Ectodermal cell (in vitro differentiated cells): ENCODE data around the gene MED15.

Experiments used
- H3K27ac ChIP-seq: 2 replicates; pipeline ENCODE4 v1.7.0; 2013; ENCODE audit warnings: mild to moderate bottlenecking, low read depth, low read length; ENCODE audit not compliant: insufficient read depth, poor library complexity, severe bottlenecking
- H3K27me3 ChIP-seq: 2 replicates; pipeline ENCODE4 v1.7.0; 2013; ENCODE audit warnings: mild to moderate bottlenecking, low read length; ENCODE audit not compliant: insufficient read depth, control insufficient read depth, poor library complexity, severe bottlenecking
- H3K36me3 ChIP-seq: one replicate; pipeline ENCODE4 v1.7.0; 2013; ENCODE audit warnings: low read length; ENCODE audit not compliant: control insufficient read depth, insufficient read depth
- H3K4me1 ChIP-seq: one replicate; pipeline ENCODE4 v1.7.0; 2013; ENCODE audit warnings: low read length; ENCODE audit not compliant: control insufficient read depth, insufficient read depth
- H3K4me3 ChIP-seq: 2 replicates; pipeline ENCODE4 v1.7.0; 2013; ENCODE audit warnings: low read depth, low read length, control low read depth; ENCODE audit not compliant: insufficient read depth
- H3K9me3 ChIP-seq: 2 replicates; pipeline ENCODE4 v1.7.0; 2013; ENCODE audit warnings: mild to moderate bottlenecking, low read length, moderate library complexity; ENCODE audit not compliant: control insufficient read depth
- WGBS, 2 experiments: methylation state at CpG; one replicate each; pipeline ENCODE4 v1.1.7; 2013; ENCODE audit warnings: missing lambda C conversion rate in 2 of 2; 5-methylcytosine and 5-hydroxymethylcytosine counted together

Gene MED15

DNA sequence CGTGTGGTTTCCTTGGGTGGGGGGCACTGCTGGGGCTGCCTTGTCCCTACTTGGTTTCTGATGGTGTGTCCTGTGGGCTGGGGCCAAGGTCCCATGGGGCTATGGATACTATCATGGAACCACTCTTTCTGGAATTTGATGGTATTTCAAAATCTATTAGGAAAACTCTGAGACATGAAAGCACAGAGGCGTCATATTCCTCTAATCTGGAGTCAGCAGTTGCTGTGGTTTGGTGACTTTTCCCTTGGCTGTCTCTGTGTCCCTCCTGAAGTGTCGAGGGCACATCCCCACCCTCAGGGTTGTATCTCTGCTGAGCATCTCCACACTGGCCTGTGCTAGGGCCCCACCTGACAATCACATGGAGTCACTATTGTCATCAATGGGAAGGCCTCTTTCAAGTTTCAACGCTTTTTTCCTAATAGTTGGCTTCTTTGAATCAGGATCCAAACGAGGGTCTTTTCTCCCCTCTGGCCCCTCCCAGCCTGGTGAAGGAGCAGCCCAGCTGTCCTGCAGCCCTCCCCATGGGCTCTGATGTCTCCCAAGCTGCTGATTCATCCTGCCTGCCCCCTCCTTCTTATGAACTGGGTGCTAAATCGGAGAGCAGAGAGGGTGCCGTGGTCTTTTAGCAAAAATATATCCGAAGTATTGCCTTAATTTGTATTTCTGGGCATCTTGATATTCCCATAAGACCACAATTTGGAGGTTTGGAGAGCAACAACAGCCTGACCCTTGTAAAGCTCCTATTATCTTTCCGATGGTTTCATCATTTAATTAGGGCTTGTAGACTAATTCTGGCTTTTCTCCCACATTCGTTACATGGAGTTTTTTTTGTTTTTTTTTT, 38.5 kb downstream of the MED15 start:
- Histone ChIP-seq H3K4me3 (no peak overlapping the region), H3K27ac (no peak overlapping the region), H3K4me1 (peaks cover 29% of the 10 kb centered on the region), H3K27me3 (no peaks in the 10 kb centered on the region), H3K9me3 (no peaks in the 10 kb centered on the region), H3K36me3 (peaks cover 3% of the 10 kb centered on the region)
- WGBS, 2 experiments: 86% methylated on average over 10 of the region's 10 CpGs

DNA sequence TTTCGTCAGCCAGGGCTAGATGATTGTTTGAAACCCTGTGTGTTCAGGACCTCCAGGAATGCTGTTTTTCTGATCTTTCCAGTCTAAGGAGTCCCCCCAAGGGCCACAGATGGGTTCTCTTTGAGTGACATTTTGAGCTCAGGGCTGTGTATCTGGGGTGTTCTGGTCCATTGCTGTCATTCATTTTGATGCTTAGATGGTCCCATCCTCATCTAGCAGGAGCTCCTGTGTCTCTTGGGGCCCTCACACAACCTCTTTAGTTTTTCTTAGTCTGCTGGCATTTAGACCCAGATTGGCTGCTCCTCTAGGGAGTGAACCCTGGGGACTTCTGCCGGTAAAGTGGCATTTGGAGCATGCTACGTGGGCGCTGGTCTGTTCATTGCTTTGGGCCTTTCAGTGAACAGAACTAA, 39.1 kb downstream of the MED15 start:
- Histone ChIP-seq H3K4me1 (peaks cover 36% of the 10 kb centered on the region), H3K27ac (no peak overlapping the region), H3K36me3 (peaks cover 3% of the 10 kb centered on the region), H3K9me3 (no peaks in the 10 kb centered on the region), H3K4me3 (no peak overlapping the region), H3K27me3 (no peaks in the 10 kb centered on the region)
- 82 to 95% methylated on average over 4 of the region's 4 CpGs for WGBS, 2 experiments

DNA sequence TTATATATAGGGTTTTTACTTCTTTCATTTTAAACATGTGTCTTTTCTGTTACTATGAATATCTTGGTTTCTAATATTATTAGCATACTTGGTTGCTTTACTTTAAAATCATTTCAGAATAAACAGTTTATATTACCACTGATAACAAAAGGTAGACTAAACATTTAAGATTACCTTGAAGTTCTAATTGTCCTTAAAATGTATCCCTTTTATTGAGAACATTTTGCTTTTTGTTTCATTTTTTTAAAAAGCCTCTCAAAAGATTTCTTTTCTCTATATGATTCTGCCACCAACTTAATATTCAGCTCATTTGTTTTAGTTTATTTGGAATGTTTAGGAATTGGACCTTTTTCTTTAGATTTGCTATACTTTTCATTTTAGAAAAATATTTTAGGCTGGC, 39.6 kb downstream of the MED15 start:
- Histone ChIP-seq H3K27me3 (no peaks in the 10 kb centered on the region), H3K36me3 (peaks cover 7% of the 10 kb centered on the region), H3K9me3 (no peaks in the 10 kb centered on the region), H3K27ac (no peak overlapping the region), H3K4me3 (no peak overlapping the region), H3K4me1 (peaks cover 36% of the 10 kb centered on the region)

DNA sequence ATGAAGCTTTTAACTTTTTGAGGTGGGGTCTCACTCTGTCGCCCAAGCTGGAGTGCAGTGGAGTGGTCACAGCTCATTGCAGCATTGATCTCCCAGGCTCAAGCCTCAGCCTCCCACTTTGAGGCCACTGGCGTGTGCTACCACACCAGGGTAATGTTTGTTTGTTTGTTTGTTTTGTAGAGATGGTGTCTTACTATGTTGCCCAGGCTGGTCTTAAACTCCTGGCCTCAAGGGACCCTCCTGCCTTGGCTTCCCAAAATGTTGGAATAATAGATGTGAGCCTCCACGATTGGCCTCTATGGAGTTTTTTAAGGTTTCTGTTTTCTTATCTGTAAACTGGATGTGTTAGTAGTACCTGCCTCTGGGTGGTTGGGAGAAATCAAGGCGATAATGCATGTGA, 41.4 kb downstream of the MED15 start:
- no peaks in the 10 kb centered on the region for H3K27me3 ChIP-seq
- H3K36me3 ChIP-seq: peaks cover 16% of the 10 kb centered on the region
- WGBS, 2 experiments: 93 to 94% methylated on average over 4 of the region's 4 CpGs
- H3K9me3 ChIP-seq: no peaks in the 10 kb centered on the region
- no peak overlapping the region for H3K4me3 ChIP-seq
- H3K4me1 ChIP-seq: peaks cover 36% of the 10 kb centered on the region
- no peak overlapping the region for H3K27ac ChIP-seq

DNA sequence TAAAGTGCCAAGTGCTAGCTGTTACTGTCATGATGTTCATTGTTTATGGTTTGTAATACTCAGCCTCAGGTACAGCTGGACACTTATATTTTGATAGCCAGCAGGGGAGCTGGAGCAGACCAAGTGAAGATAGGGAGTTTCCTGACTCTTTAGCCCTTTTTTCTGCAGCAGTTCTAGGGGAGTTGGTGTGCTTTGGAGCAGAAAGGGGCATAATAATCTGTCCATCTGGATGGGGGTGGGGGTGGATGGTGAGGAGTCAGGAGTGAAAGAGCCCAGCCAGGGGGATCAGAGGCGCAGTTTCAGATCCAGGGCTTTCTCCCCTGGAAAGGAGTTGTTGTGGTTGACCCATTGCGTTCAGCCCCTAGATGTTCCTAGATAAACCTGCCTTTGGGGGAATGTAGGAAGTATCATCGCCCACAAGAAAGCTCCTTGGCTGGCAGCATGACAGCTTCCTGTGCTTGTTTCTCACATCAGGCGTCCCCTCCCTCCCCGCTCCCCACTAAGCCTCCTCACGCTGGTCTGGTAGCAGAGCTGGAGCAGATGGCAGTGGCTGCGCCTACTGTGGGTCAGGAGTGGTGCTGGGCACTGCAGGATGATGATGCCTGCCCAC, 41.9 kb downstream of the MED15 start:
- Histone ChIP-seq H3K4me3 (no peak overlapping the region), H3K4me1 (peaks cover 36% of the 10 kb centered on the region), H3K36me3 (peaks cover 13% of the 10 kb centered on the region), H3K27me3 (no peaks in the 10 kb centered on the region), H3K9me3 (no peaks in the 10 kb centered on the region), H3K27ac (no peak overlapping the region)
- 86 to 92% methylated on average over 7 of the region's 7 CpGs for WGBS, 2 experiments

DNA sequence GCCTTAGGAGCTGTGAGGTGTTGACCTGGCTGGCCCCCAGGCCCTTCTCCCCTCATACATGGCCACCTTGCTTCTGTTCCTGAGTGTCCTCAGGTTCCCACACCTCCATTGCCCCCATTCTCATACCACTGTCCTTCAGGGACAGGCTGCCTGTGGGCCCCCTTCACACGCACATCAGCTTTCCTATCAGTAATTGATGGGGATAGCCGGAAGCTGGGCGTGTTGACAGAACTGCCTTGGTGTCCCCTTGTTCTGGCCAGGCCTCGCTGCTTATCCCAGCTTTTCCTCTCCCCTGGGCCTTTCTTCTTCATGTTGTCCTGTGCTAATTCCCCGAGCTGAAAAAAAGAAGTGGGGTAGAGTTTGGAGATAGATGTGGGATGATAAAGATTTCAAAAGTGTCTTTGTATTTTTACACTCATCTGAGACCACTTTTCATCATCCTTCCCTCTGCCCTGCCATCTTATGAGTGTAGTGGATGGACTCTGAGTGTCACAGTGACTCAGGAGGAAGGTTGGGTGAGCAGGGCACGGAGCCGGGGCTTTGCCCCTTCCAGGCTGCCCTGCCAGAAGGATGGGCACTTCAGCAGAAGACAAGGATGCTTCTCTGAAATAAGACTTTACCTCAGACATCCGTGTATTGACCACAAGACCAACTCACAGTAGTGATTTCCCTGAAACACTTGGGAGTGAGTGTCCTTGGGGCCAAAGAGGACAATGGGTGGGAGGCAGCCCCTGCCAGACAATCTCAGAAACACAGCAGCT, 42.8 kb downstream of the MED15 start:
- H3K36me3 ChIP-seq: peaks cover 13% of the 10 kb centered on the region
- no peaks in the 10 kb centered on the region for H3K27me3 ChIP-seq
- peak overlapping the region; percentile 88 for H3K27ac ChIP-seq
- no peaks in the 10 kb centered on the region for H3K9me3 ChIP-seq
- H3K4me1 ChIP-seq: peaks cover 36% of the 10 kb centered on the region
- WGBS, 2 experiments: 89 to 94% methylated on average over 7 of the region's 8 CpGs
- no peak overlapping the region for H3K4me3 ChIP-seq

DNA sequence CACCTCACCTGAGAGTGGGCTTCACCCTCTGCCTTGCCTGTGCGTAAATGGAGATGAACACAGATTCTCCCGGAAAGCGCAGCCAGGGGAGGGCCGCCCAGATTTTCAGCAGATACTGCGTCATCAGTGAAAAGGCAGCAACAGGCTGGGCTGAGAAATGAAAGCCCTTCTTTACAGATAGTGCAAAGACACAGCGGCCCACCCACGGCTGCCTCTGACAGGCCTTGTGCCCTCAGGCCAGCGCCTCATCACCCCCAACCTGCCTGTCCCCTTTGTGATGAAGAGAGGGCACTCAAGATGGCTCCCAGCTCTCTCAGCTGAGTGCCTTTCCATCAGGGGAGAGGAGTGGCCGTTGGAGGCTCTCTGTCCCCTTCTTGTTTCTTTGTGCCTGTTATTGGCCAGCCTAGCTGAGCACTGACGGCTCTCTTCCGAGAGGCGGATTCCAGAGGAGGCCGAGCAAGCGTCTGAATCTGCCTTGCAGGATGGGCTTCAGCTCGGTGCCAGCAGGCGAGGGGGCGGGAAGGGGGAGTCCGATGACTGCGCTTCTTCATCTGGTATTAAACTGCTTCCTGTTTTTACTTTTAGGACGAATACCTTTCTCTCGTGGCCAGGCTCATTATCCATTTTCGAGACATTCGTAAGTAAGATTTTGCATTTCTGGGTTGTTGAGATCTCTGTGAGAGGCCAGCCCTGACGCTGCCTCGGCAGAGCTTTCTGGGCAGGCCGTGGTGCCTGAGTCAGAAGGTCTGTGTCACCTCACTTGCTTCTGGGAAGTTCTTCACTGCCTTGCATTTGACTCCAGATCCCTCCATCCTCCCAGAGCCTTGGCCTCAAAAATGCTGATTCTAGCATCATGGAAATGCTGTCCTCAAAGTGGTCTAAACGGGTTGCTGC, 43.7 kb downstream of the MED15 start:
- Histone ChIP-seq H3K36me3 (peaks cover 13% of the 10 kb centered on the region), H3K27me3 (no peaks in the 10 kb centered on the region), H3K9me3 (no peaks in the 10 kb centered on the region), H3K4me3 (no peak overlapping the region), H3K4me1 (peaks cover 31% of the 10 kb centered on the region), H3K27ac (peak overlapping the region; percentile 88)
- 74 to 77% methylated on average over 27 of the region's 27 CpGs for WGBS, 2 experiments

DNA sequence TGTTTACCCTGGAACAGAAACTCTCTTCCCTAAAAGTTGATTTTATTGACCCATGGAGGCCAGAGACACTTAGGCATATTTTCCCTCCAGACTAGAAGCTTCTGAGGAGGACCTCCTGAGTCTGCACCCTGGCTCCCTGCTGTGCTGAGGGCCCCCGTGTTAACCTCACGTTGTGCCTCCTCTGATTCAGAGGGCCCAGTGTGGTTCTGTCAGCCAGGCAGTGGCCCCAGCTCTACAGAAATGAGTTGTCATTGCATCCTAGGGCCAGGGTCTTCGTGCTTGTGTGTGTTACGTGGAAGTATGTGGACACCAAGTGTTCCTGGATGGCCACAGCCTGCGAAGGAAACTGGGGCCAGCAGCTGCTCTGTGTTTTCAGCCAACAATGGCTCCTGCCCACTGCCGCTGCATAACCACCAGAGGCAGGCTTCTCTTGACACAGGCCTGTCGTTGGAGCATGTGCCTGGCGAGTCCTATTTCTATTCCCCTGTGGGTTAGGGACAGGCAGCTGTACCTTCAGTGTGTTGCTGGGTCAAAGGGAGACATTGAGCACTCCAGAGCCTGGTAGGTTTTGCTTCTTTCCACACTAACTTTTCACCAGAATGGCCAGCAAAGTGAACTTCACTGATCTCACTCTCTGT, 44.5 kb downstream of the MED15 start:
- Histone ChIP-seq H3K36me3 (peaks cover 13% of the 10 kb centered on the region), H3K27ac (no peak overlapping the region), H3K4me1 (peaks cover 28% of the 10 kb centered on the region), H3K27me3 (no peaks in the 10 kb centered on the region), H3K4me3 (no peak overlapping the region), H3K9me3 (no peaks in the 10 kb centered on the region)
- 87 to 88% methylated on average over 8 of the region's 8 CpGs for WGBS, 2 experiments
